GM08714 (cell line): ENCODE results near the gene TARP.

Source experiments
- H3K4me3 ChIP-seq: fragments of 200-500 bp; sonication (Bioruptor generic); 2 replicates; pipeline ENCODE4 v1.5.1; 2014; ENCODE audit warnings: mild to moderate bottlenecking, low read length, inconsistent platforms
- ZNF274 ChIP-seq: IDR thresholded peaks from 2 replicates; pipeline ENCODE4 v1.6.1; 2012; ENCODE audit warnings: mild to moderate bottlenecking, low read depth, low read length

The TARP gene

DNA sequence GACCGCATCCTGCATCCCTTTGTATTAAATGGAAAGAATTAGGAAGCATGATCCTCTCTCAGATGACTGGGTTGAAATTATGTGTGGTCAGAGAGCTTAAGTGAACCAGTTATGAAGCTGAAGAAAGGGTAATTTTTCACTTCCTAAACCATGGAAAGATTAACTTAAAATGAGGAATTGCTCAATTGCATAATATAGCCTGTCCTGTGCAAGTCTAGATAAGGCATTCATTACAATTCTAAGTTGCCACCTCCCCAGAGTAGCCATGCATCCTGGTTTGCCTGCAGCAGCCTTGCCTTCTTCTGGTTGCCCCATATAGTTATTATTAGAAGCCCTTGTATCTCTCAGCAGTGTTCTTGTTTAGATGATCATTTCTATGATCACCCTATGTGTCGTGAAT is 50.1 kb downstream of the TARP start:
- H3K4me3 ChIP-seq: no peak overlapping the region
- TF ChIP-seq ZNF274: no peak

DNA sequence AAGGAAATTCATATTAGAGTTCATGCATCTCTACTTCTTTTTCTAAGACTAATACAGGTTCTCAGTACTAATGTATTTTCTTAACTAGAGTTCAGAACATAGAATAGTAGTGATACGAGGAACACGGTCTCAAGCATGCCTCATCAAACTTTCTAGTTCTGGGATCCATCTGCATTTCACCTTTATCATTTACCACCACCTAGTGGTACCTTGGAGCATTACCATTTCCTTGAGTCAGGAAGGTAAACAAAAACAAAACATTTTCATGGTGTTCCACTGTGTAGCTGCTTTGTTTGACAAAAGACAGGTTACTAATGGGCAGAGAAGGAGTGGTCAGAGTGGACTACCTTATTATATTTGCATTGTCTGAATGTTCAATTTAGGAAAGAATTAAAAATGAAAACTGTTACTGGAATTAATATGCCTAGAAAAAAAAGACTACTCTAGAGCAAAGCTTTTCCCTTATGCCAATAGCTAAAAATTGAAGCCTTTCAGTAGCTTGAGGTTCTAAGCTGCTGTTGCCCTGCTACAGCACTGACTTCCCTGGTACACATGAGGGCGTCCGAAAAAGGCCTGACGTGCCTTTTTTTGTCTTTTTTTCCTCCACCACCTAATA is 50.8 kb downstream of the TARP start:
- H3K4me3 ChIP-seq: no peak overlapping the region
- TF ChIP-seq ZNF274: no peak

DNA sequence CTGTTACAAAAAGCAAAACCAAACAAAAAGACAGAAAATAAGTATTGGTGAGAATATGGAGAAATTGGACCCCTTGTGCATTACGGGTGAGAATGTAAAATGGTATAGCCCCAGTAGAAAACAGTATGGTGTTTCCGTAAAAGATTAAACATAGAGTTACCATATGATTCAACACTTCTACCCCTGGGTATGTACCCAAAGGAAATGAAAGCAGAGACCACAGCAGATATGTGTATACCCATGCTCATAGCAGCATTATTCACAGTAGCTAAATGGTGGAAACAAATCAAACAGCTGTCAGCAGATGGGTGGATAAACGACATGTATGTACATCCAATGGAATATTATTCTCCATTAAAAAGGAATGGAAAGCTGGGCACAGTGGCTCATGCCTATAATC is 53.0 kb downstream of the TARP start:
- no peak for TF ChIP-seq ZNF274
- no peak overlapping the region for H3K4me3 ChIP-seq

DNA sequence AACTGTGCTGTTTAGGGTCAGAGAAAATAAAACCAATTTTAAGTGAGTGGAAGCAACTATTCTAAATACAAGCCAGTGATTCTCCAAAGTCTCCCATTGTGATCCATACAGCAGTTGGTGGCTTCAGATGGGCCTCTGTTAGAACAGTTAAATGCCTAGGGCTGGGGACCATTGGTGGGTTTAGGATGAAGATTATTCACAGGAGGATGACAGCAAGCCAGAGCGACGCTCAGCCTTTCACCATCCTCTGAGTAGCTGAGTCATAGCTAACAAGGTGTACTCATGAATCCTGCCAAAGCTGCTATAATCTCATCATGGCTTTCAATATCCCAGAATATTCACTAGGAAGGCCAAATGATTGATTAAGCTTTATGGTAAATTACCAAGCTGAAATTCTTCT is 55.8 kb downstream of the TARP start:
- no peak for TF ChIP-seq ZNF274
- no peak overlapping the region for H3K4me3 ChIP-seq

DNA sequence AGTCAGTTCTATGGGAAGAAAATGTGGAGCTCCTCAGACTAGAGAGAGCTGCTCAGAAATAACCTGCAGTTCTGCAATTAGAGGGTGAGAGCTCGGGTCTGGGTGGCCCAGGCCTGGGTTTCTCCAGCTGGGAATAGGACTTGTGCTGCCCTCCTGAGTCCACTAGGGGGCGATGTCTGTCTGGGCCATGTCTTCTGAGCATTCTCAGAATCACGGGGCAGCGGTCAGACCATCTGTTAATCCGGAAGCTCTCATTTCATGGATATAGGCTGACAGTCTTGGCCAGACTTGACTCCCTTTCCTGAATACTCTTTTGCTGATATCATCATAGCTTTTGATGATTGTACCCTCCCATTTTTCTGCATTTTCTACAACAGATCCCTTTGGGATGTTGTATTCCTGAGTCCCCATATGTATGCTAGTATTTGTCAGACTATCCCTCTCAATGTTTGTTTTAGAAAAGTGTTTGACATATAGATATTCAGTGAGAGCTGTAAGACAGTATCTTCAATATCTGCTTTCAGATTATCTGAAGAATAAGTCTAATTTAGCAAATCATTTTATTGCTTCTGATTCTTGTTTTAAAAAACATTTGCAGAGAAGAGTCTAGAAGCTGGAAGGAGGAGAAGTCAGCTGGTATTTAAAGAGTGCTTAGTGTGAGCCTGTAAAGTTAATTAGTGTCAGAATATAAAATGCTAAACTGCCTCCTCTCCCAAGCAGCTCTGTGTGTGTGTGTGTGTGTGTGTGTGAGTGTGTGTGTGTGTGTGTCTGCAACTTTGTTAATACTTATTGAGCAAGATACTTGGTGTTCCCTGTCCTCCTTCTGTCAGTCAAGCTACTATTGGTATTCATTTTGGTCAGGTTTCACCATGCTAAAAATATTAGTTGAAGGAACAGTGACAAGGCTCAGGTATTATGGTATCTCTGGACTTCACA is 57.4 kb downstream of the TARP start:
- no peak overlapping the region for H3K4me3 ChIP-seq
- TF ChIP-seq ZNF274: no peak

DNA sequence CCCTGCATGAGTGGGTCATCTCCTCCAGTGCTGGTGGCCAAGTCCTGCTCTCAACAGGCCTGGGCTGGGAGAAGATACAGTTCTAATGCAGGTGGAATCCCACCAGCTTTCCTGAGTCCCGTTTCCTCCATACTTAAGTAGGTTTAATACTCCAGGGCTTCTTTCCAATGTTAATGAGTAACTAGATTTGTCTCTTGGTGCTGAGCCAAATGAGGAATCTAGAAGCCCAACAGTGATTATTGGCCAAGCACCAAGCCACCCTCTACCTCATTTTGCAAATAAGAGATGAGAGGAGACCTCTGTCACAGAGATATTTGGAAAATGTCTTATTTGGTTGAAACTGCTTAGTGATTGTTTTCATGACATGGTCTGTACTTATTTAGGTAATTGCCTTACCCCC is 58.3 kb downstream of the TARP start:
- no peak for TF ChIP-seq ZNF274
- H3K4me3 ChIP-seq: no peak overlapping the region

DNA sequence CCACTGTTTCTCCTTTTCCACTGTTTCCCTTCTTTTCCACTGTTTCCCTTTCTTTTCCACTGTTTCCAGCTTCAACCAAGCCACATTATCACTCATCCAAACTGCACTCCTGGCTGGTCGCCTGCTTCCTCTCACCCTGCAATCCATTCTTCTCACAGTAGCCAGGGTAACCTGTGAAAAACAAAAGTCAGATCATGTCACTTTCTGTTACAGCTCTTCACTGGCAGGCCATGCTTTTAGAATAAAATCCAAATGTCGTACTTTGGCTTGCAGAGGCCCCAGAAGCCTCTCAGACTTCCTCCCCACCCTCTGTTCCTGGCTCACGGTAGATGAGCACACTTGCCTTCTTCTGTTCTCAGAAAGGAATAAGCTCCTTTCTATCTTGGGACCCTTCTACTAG is 61.5 kb downstream of the TARP start:
- no peak overlapping the region for H3K4me3 ChIP-seq
- TF ChIP-seq ZNF274: no peak

DNA sequence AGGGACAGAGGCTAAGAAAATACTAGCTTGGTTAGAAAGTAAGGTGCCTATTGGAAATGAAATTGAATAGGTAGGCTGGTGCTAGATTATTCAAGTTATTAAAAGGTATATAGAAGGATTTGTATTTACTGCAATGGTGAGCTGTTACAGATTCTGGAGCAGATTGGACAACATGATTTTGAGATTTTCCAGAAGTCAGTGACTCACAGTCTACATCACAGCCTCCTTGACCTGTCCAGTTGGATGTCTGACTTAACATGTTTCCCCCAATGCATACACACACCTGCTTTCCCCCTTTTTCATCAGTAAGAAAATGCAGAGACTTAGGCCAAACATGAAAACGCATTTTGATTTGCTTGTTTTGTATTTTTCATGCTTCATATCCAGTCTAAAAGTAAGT is 62.0 kb downstream of the TARP start:
- no peak overlapping the region for H3K4me3 ChIP-seq
- TF ChIP-seq ZNF274: no peak
